ENCODE results near the gene ZC3HAV1. TPM values are rescaled to one million over a fixed set of nuclear protein-coding genes. Genes with fewer than 3 reads are reported as not detected.

Gene ZC3HAV1
- total and polyA plus RNA-seq, 2 experiments from 2014 or later: 24.8 to 56.8 TPM

- TF ChIP-seq, protein P1, sequence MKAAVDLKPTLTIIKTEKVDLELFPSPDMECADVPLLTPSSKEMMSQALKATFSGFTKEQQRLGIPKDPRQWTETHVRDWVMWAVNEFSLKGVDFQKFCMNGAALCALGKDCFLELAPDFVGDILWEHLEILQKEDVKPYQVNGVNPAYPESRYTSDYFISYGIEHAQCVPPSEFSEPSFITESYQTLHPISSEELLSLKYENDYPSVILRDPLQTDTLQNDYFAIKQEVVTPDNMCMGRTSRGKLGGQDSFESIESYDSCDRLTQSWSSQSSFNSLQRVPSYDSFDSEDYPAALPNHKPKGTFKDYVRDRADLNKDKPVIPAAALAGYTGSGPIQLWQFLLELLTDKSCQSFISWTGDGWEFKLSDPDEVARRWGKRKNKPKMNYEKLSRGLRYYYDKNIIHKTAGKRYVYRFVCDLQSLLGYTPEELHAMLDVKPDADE (IDR thresholded peaks at IDR 0.05): no peak
- no peak for TF ChIP-seq EZH2phosphoT487 (IDR thresholded peaks at IDR 0.05; ENCODE audit: unreplicated experiment)
- TF ChIP-seq, protein P2, sequence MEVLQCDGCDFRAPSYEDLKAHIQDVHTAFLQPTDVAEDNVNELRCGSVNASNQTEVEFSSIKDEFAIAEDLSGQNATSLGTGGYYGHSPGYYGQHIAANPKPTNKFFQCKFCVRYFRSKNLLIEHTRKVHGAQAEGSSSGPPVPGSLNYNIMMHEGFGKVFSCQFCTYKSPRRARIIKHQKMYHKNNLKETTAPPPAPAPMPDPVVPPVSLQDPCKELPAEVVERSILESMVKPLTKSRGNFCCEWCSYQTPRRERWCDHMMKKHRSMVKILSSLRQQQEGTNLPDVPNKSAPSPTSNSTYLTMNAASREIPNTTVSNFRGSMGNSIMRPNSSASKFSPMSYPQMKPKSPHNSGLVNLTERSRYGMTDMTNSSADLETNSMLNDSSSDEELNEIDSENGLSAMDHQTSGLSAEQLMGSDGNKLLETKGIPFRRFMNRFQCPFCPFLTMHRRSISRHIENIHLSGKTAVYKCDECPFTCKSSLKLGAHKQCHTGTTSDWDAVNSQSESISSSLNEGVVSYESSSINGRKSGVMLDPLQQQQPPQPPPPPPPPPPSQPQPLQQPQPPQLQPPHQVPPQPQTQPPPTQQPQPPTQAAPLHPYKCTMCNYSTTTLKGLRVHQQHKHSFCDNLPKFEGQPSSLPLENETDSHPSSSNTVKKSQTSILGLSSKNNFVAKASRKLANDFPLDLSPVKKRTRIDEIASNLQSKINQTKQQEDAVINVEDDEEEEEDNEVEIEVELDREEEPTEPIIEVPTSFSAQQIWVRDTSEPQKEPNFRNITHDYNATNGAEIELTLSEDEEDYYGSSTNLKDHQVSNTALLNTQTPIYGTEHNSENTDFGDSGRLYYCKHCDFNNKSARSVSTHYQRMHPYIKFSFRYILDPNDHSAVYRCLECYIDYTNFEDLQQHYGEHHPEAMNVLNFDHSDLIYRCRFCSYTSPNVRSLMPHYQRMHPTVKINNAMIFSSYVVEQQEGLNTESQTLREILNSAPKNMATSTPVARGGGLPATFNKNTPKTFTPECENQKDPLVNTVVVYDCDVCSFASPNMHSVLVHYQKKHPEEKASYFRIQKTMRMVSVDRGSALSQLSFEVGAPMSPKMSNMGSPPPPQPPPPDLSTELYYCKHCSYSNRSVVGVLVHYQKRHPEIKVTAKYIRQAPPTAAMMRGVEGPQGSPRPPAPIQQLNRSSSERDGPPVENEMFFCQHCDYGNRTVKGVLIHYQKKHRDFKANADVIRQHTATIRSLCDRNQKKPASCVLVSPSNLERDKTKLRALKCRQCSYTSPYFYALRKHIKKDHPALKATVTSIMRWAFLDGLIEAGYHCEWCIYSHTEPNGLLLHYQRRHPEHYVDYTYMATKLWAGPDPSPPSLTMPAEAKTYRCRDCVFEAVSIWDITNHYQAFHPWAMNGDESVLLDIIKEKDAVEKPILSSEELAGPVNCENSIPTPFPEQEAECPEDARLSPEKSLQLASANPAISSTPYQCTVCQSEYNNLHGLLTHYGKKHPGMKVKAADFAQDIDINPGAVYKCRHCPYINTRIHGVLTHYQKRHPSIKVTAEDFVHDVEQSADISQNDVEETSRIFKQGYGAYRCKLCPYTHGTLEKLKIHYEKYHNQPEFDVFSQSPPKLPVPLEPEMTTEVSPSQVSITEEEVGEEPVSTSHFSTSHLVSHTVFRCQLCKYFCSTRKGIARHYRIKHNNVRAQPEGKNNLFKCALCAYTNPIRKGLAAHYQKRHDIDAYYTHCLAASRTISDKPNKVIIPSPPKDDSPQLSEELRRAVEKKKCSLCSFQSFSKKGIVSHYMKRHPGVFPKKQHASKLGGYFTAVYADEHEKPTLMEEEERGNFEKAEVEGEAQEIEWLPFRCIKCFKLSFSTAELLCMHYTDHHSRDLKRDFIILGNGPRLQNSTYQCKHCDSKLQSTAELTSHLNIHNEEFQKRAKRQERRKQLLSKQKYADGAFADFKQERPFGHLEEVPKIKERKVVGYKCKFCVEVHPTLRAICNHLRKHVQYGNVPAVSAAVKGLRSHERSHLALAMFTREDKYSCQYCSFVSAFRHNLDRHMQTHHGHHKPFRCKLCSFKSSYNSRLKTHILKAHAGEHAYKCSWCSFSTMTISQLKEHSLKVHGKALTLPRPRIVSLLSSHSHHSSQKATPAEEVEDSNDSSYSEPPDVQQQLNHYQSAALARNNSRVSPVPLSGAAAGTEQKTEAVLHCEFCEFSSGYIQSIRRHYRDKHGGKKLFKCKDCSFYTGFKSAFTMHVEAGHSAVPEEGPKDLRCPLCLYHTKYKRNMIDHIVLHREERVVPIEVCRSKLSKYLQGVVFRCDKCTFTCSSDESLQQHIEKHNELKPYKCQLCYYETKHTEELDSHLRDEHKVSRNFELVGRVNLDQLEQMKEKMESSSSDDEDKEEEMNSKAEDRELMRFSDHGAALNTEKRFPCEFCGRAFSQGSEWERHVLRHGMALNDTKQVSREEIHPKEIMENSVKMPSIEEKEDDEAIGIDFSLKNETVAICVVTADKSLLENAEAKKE (CRISPR knock-in tag; IDR thresholded peaks at IDR 0.05): no peak
- TF ChIP-seq POLR2AphosphoS5 (IDR thresholded peaks at IDR 0.05; ENCODE audit: low read depth): no peak
- TF ChIP-seq ZNF331 (CRISPR knock-in tag; IDR thresholded peaks at IDR 0.05; ENCODE audit: low read depth): no peak
Observed at GRCh38 chr7:139022286-139022685, 87.2 kb downstream of the ZC3HAV1 start (continued).

DNA sequence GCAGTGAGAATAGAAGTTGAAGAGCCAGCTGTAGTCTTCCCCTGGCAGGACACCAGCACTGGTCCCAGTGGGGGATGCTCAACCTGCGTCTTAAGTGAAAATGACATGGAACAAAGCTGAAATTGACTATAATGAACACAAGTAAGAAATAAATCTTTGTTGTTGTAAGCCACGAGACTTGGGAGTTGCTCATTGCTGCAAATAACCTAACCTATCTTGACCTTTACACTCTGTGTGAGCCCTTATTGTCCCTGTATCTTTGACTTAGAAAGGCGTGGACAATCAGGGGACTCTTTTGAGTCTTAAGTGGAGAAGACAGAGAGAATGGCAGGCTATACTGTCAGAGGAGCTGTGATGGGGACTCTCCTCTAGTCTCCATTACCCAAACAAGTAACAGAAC lies 90.6 kb downstream of the ZC3HAV1 start:
- H3K36me3 Mint-ChIP-seq (ENCODE audit: low read depth): peaks cover 7% of the 10 kb centered on the region; the same call in 2 of the 3 replicates
- H3F3A ChIP-seq (replicated peaks; ENCODE audit: low read depth): 0 out of 2 replicates have a peak, but pooled peaks cover 5% of the 10 kb centered on the region
- no peak for TF ChIP-seq POLR2AphosphoS5 (IDR thresholded peaks at IDR 0.05; ENCODE audit: low read depth)
- TF ChIP-seq, protein P3, sequence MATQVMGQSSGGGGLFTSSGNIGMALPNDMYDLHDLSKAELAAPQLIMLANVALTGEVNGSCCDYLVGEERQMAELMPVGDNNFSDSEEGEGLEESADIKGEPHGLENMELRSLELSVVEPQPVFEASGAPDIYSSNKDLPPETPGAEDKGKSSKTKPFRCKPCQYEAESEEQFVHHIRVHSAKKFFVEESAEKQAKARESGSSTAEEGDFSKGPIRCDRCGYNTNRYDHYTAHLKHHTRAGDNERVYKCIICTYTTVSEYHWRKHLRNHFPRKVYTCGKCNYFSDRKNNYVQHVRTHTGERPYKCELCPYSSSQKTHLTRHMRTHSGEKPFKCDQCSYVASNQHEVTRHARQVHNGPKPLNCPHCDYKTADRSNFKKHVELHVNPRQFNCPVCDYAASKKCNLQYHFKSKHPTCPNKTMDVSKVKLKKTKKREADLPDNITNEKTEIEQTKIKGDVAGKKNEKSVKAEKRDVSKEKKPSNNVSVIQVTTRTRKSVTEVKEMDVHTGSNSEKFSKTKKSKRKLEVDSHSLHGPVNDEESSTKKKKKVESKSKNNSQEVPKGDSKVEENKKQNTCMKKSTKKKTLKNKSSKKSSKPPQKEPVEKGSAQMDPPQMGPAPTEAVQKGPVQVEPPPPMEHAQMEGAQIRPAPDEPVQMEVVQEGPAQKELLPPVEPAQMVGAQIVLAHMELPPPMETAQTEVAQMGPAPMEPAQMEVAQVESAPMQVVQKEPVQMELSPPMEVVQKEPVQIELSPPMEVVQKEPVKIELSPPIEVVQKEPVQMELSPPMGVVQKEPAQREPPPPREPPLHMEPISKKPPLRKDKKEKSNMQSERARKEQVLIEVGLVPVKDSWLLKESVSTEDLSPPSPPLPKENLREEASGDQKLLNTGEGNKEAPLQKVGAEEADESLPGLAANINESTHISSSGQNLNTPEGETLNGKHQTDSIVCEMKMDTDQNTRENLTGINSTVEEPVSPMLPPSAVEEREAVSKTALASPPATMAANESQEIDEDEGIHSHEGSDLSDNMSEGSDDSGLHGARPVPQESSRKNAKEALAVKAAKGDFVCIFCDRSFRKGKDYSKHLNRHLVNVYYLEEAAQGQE (IDR thresholded peaks at IDR 0.05; ENCODE audit: unreplicated experiment): no peak
- TF ChIP-seq CREB1 (CRISPR knock-in tag; IDR thresholded peaks at IDR 0.05; ENCODE audit: low read depth): no peak
- no peak for TF ChIP-seq JUNB (IDR thresholded peaks at IDR 0.05; ENCODE audit: unreplicated experiment)
- no peak for TF ChIP-seq ZNF114 (CRISPR knock-in tag; IDR thresholded peaks at IDR 0.05)
- no peak for TF ChIP-seq EZH2phosphoT487 (IDR thresholded peaks at IDR 0.05; ENCODE audit: unreplicated experiment)
- TF ChIP-seq, protein P1 (IDR thresholded peaks at IDR 0.05): no peak
- TF ChIP-seq NANOG (IDR thresholded peaks at IDR 0.05; ENCODE audit: borderline replicate concordance): no peak
- TF ChIP-seq CTCF (conservative IDR thresholded peaks at IDR 0.05; ENCODE audit: low read depth in 2 of 2): no peak

More for the DNA sequence above, 90.6 kb downstream of the ZC3HAV1 start:
- Histone ChIP-seq H3K79me2 (replicated peaks; ENCODE audit: insufficient read depth) (no peaks in the 10 kb centered on the region), H3K27me3 (ENCODE audit: insufficient read depth) (no peaks in the 10 kb centered on the region), H3K4me2 (no peak overlapping the region), H3K9me2 (ENCODE audit: insufficient read depth) (no peaks in the 10 kb centered on the region), H3K36me3 (ENCODE audit: insufficient read depth) (no peaks in the 10 kb centered on the region), H4K20me1 (replicated peaks; ENCODE audit: insufficient read depth) (no peaks in the 10 kb centered on the region), H3K4me3 (no peak overlapping the region), H3K4me1 (ENCODE audit: insufficient read depth) (no peaks in the 10 kb centered on the region; the same call in 1 of the 2 replicates), H3K27ac (ENCODE audit: low read depth) (no peak overlapping the region; the same call in 1 of the 2 replicates), H2AFZ (no peak overlapping the region)
- ATAC-seq (no peak; the same call in 2 of the 3 replicates), DNase-seq (ENCODE audit: low spot score) (no peak)
- Mint-ChIP-seq H3K27ac (no peak overlapping the region), H3K4me3 (no peak overlapping the region), H3K9me3 (no peaks in the 10 kb centered on the region), H3K27me3 (ENCODE audit: insufficient read depth, low read depth, poor library complexity) (peaks cover 14% of the 10 kb centered on the region), H3K4me1 (peaks cover 9% of the 10 kb centered on the region; the same call in 2 of the 3 replicates)
